ENCODE data around the gene SERP2.

- TF ChIP-seq CTCF (IDR thresholded peaks at IDR 0.05) (no peak), EP300 (IDR thresholded peaks at IDR 0.05) (no peak)
Measured at GRCh38 chr13:44420376-44421220, 47.0 kb downstream of the SERP2 start.
